Tibial nerve (tissue), 4 donors: Measurements from ENCODE around the gene MIOS. TPM values are rescaled to one million over a fixed set of nuclear protein-coding genes. Genes with fewer than 3 reads are reported as not detected.
A peak's percentile ranks its signal among the peaks of the same experiment; 100 is the strongest.

ENCODE experiments used
- DNase-seq, 2 donors: peaks; one replicate each; pipeline ENCODE4 v3.0.0-alpha.2; 2019; ENCODE audit warnings: low spot score in 2 of 2
- H3K27ac ChIP-seq, 4 donors: fragments of 200-600 bp; sonication (generic) in 3 of 4; one replicate each; pipeline ENCODE4 v1.5.1; 2017 to 2019; ENCODE audit warnings: mild to moderate bottlenecking in 1 of 4
- H3K27me3 ChIP-seq, 2 donors: fragments of 200-600 bp; sonication (generic) in 1 of 2; one replicate each; pipeline versions ENCODE4 v1.5.1 to v1.6.0; 2017 to 2019
- H3K36me3 ChIP-seq, 3 donors: fragments of 200-600 bp; sonication (generic); one replicate each; pipeline ENCODE4 v1.5.1; 2018 to 2019
- H3K4me1 ChIP-seq, 4 donors: fragments of 200-600 bp; sonication (generic) in 3 of 4; one replicate each; pipeline ENCODE4 v1.5.1; 2017 to 2019
- H3K4me3 ChIP-seq, 4 donors: fragments of 200-600 bp; sonication (generic) in 3 of 4; one replicate each; pipeline ENCODE4 v1.5.1; 2017 to 2019; ENCODE audit warnings: mild to moderate bottlenecking in 1 of 4, moderate library complexity in 1 of 4
- H3K9me3 ChIP-seq, 4 donors: fragments of 200-600 bp; sonication (generic) in 3 of 4; one replicate each; pipeline ENCODE4 v1.5.1; 2017 to 2019
- CTCF ChIP-seq, 5 experiments: fragments of 200-600 bp in 3 of 5; fragments of 450-650 bp in 2 of 5; sonication (generic) in 3 of 5; IDR thresholded peaks; one replicate each; pipeline ENCODE4 v1.5.1; 2016 to 2019; ENCODE audit warnings: antibody characterized with exemption in 5 of 5, mild to moderate bottlenecking in 3 of 5, moderate library complexity in 2 of 5
- EP300 ChIP-seq, 2 donors: sonication (generic); formaldehyde crosslinking; IDR thresholded peaks; one replicate each; pipeline ENCODE4 v1.6.1; 2017; ENCODE audit warnings: antibody characterized with exemption in 2 of 2, mild to moderate bottlenecking in 1 of 2
- POLR2A ChIP-seq, 2 donors: fragments of 450-650 bp; IDR thresholded peaks; one replicate each; pipeline ENCODE4 v1.6.1; 2017; ENCODE audit warnings: antibody characterized with exemption in 2 of 2, mild to moderate bottlenecking in 2 of 2, moderate library complexity in 2 of 2
- WGBS, 2 donors: methylation state at CpG; one replicate each; pipeline ENCODE4 v1.1.5; 2018; 5-methylcytosine and 5-hydroxymethylcytosine counted together
- total RNA-seq, 4 donors: library from RNA; depleted of rRNA; stranded (reverse); fragments of >200 nt; gene quantifications; one replicate each; pipeline ENCODE4 v1.1.0, GENCODE V29; 2016

MIOS gene
- total RNA-seq, 4 donors from 2014 or later: 35.9 to 80.4 (median 61.9) TPM

GRCh38 chr7:7565018-7565680 is 1.5 kb upstream of the MIOS start:
- H3K9me3 ChIP-seq: no peaks in the 10 kb centered on the region
- H3K4me3 ChIP-seq: no peak overlapping the region
- WGBS, 2 donors: 92 to 94% methylated on average over 4 of the region's 4 CpGs
- H3K27me3 ChIP-seq: no peaks in the 10 kb centered on the region
- H3K27ac ChIP-seq: no peak overlapping the region
- TF ChIP-seq POLR2A (IDR thresholded peaks at IDR 0.05): no peak
- TF ChIP-seq CTCF (IDR thresholded peaks at IDR 0.05): no peak
- TF ChIP-seq EP300 (IDR thresholded peaks at IDR 0.05): no peak
- H3K36me3 ChIP-seq: peaks cover 0 to 12% (median 0%) of the 10 kb centered on the region in 3 donors
- peaks cover 7 to 31% (median 14%) of the 10 kb centered on the region in 4 donors for H3K4me1 ChIP-seq
- DNase-seq: no peak

- DNase-seq: no peak
- 91 to 92% methylated on average over 26 of the region's 26 CpGs for WGBS, 2 donors
- H3K27me3 ChIP-seq: no peaks in the 10 kb centered on the region
Measured at GRCh38 chr7:7565746-7566650, 686 bp upstream of the MIOS start.

GRCh38 chr7:7567898-7568531 is 1.3 kb downstream of the MIOS start:
- Histone ChIP-seq H3K4me1 (peaks cover 7 to 37% (median 14%) of the 10 kb centered on the region in 4 donors), H3K9me3 (no peaks in the 10 kb centered on the region), H3K27me3 (no peaks in the 10 kb centered on the region), H3K4me3 (peak overlapping the region; percentile 68 to 89 (median 80)), H3K27ac (peak overlapping the region in 1 of 4 donors; percentile 97), H3K36me3 (no peaks in the 10 kb centered on the region)
- TF ChIP-seq EP300 (IDR thresholded peaks at IDR 0.05) (no peak), CTCF (IDR thresholded peaks at IDR 0.05) (no peak), POLR2A (IDR thresholded peaks at IDR 0.05) (no peak)
- WGBS, 2 donors: 50 to 51% methylated on average over 2 of the region's 2 CpGs
- no peak for DNase-seq

More at GRCh38 chr7:7565746-7566650, 686 bp upstream of the MIOS start:
- Histone ChIP-seq H3K4me3 (peak overlapping the region; percentile 68 to 89 (median 80)), H3K36me3 (peaks cover 0 to 5% (median 0%) of the 10 kb centered on the region in 3 donors), H3K4me1 (peaks cover 7 to 37% (median 14%) of the 10 kb centered on the region in 4 donors), H3K27ac (peak overlapping the region; percentile 81 to 97 (median 94)), H3K9me3 (no peaks in the 10 kb centered on the region)
- TF ChIP-seq POLR2A (IDR thresholded peaks at IDR 0.05) (no peak), EP300 (IDR thresholded peaks at IDR 0.05) (no peak), CTCF (IDR thresholded peaks at IDR 0.05) (no peak)

GRCh38 chr7:7568553-7568952 is 1.9 kb downstream of the MIOS start:
- H3K4me3 ChIP-seq: peak overlapping the region in 3 of 4 donors; percentile 68 to 89 (median 79)
- H3K27ac ChIP-seq: peak overlapping the region in 1 of 4 donors; percentile 2
- peaks cover 7 to 37% (median 14%) of the 10 kb centered on the region in 4 donors for H3K4me1 ChIP-seq
- no peaks in the 10 kb centered on the region for H3K36me3 ChIP-seq
- DNase-seq: no peak
- H3K9me3 ChIP-seq: no peaks in the 10 kb centered on the region
- 67 to 68% methylated on average over 4 of the region's 4 CpGs for WGBS, 2 donors
- no peaks in the 10 kb centered on the region for H3K27me3 ChIP-seq
- TF ChIP-seq CTCF (IDR thresholded peaks at IDR 0.05) (no peak), POLR2A (IDR thresholded peaks at IDR 0.05) (no peak)
